Gastrocnemius medialis (tissue), 4 donors: Measurements from ENCODE around the gene GNAI1. TPM values are rescaled to one million over a fixed set of nuclear protein-coding genes. Genes with fewer than 3 reads are reported as not detected.

Experiments used
- ATAC-seq, 2 donors: fragments of 150-250 bp; one replicate each; pipeline ENCODE4 v1.9.1; 2016
- DNase-seq, 2 donors: peaks; one replicate each; pipeline ENCODE4 v3.0.0-alpha.2; 2019
- H3K27ac ChIP-seq, 4 donors: fragments of 200-600 bp; sonication (generic); 1 replicate in 1 of 4; 2 replicates in 3 of 4; pipeline ENCODE4 v1.5.1; 2016 to 2018; ENCODE audit warnings: mild to moderate bottlenecking in 2 of 4, moderate library complexity in 1 of 4
- H3K27me3 ChIP-seq, 3 donors: fragments of 200-600 bp; sonication (generic) in 2 of 3; 1 replicate in 1 of 3; 2 replicates in 2 of 3; pipeline versions ENCODE4 v1.5.1 to v1.6.0; 2016 to 2019; ENCODE audit warnings: mild to moderate bottlenecking in 1 of 3, moderate library complexity in 1 of 3
- H3K36me3 ChIP-seq, 2 donors: fragments of 200-600 bp; sonication (generic) in 1 of 2; one replicate each; pipeline ENCODE4 v1.5.1; 2017 to 2018
- H3K4me1 ChIP-seq, 2 donors: fragments of 200-600 bp; sonication (generic) in 1 of 2; one replicate each; pipeline ENCODE4 v1.5.1; 2016 to 2017; ENCODE audit warnings: mild to moderate bottlenecking in 2 of 2
- H3K4me3 ChIP-seq, 4 donors: fragments of 200-600 bp; sonication (generic) in 3 of 4; 1 replicate in 1 of 4; 2 replicates in 3 of 4; pipeline ENCODE4 v1.5.1; 2016 to 2019; ENCODE audit warnings: mild to moderate bottlenecking in 2 of 4
- H3K9me3 ChIP-seq, 3 donors: fragments of 200-600 bp; sonication (generic) in 2 of 3; 1 replicate in 1 of 3; 2 replicates in 2 of 3; pipeline ENCODE4 v1.5.1; 2016 to 2019
- POLR2A ChIP-seq, 2 donors: fragments of 450-650 bp; IDR thresholded peaks; one replicate each; pipeline ENCODE4 v1.6.1; 2017; ENCODE audit warnings: antibody characterized with exemption in 2 of 2, mild to moderate bottlenecking in 2 of 2, moderate library complexity in 2 of 2
- in situ Hi-C, 4 donors: fragments of 200-750 bp; cut with MboI; loops; one replicate each; pipeline versions ENCODE4 v1.15.0 to v1.8.0; 2017; ENCODE audit warnings: low sequenced_read_pairs in 4 of 4
- intact Hi-C: fragments of 100-400 bp; cut with DNase I; formaldehyde crosslinking; loops from one replicate; pipeline ENCODE4 v1.15.1; 2023; ENCODE audit warnings: low total_unique reads
- total RNA-seq, 4 donors: library from RNA; depleted of rRNA; stranded (reverse); fragments of >200 nt; gene quantifications; one replicate each; pipeline versions ENCODE4 v1.1.0 to v1.2.3, GENCODE V29; 2016
- TF ChIP-seq, protein P1 (sequence below), 5 experiments: fragments of 450-650 bp in 3 of 5; fragments of 200-600 bp in 2 of 5; sonication (generic) in 2 of 5; IDR thresholded peaks in 4 of 5; conservative IDR thresholded peaks in 1 of 5; 1 replicate in 4 of 5; 2 replicates in 1 of 5; pipeline ENCODE4 v1.5.1; 2016 to 2019; ENCODE audit warnings: antibody characterized with exemption in 5 of 5, mild to moderate bottlenecking in 3 of 5, moderate library complexity in 3 of 5

The GNAI1 gene
- total RNA-seq, 4 donors from 2014 or later = 6.5 to 13.0 (median 8.3) TPM

GRCh38 chr7:80225361-80225760, 90.7 kb downstream of the GNAI1 start:
- intact Hi-C loops (no loop called here), in situ Hi-C loops (no loop called here)
- Histone ChIP-seq H3K4me3 (no peak overlapping the region), H3K9me3 (no peaks in the 10 kb centered on the region), H3K4me1 (no peaks in the 10 kb centered on the region), H3K27ac (no peak overlapping the region), H3K27me3 (no peaks in the 10 kb centered on the region), H3K36me3 (no peaks in the 10 kb centered on the region)
- ATAC-seq = no peak
- TF ChIP-seq POLR2A (IDR thresholded peaks at IDR 0.05) = no peak
- TF ChIP-seq, protein P1, sequence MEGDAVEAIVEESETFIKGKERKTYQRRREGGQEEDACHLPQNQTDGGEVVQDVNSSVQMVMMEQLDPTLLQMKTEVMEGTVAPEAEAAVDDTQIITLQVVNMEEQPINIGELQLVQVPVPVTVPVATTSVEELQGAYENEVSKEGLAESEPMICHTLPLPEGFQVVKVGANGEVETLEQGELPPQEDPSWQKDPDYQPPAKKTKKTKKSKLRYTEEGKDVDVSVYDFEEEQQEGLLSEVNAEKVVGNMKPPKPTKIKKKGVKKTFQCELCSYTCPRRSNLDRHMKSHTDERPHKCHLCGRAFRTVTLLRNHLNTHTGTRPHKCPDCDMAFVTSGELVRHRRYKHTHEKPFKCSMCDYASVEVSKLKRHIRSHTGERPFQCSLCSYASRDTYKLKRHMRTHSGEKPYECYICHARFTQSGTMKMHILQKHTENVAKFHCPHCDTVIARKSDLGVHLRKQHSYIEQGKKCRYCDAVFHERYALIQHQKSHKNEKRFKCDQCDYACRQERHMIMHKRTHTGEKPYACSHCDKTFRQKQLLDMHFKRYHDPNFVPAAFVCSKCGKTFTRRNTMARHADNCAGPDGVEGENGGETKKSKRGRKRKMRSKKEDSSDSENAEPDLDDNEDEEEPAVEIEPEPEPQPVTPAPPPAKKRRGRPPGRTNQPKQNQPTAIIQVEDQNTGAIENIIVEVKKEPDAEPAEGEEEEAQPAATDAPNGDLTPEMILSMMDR (IDR thresholded peaks at IDR 0.05 in 4 of 5, conservative IDR thresholded peaks at IDR 0.05 in 1 of 5) = no peak
- no peak for DNase-seq

- no peak for TF ChIP-seq POLR2A (IDR thresholded peaks at IDR 0.05)
- TF ChIP-seq, protein P1 (IDR thresholded peaks at IDR 0.05 in 4 of 5, conservative IDR thresholded peaks at IDR 0.05 in 1 of 5) = no peak
- no peak for ATAC-seq
- no peak for DNase-seq
- Histone ChIP-seq H3K4me1 (no peaks in the 10 kb centered on the region), H3K27ac (no peak overlapping the region), H3K27me3 (no peaks in the 10 kb centered on the region), H3K4me3 (no peak overlapping the region), H3K36me3 (no peaks in the 10 kb centered on the region), H3K9me3 (no peaks in the 10 kb centered on the region)
- intact Hi-C loops (no loop called here), in situ Hi-C loops (no loop called here)
Observed at GRCh38 chr7:80226629-80227028, 92.0 kb downstream of the GNAI1 start.

DNA sequence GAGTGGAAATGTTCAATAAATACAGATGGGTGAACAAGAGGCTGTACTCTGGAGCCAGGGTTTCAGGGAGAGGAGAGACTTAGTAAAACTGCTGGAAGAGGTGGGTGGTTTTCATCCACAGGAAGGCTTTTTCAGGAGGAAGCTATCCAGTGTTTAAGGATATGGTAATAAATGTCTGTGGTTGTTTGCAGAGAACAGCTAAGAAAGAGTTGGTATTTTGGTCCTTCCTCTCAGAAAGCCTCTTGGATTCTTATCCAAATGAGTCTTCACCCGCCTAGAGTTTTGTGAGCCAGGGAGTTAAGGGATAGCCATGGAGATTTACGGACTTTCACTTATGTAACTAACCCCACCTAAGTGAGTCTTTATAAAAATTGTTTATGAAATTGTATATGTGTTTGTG, 95.7 kb downstream of the GNAI1 start:
- Histone ChIP-seq H3K4me3 (no peak overlapping the region), H3K36me3 (no peaks in the 10 kb centered on the region), H3K9me3 (no peaks in the 10 kb centered on the region), H3K27me3 (no peaks in the 10 kb centered on the region), H3K4me1 (no peaks in the 10 kb centered on the region), H3K27ac (no peak overlapping the region)
- intact Hi-C loops (no loop called here), in situ Hi-C loops (no loop called here)
- ATAC-seq = no peak
- no peak for DNase-seq
- TF ChIP-seq POLR2A (IDR thresholded peaks at IDR 0.05) = no peak
- TF ChIP-seq, protein P1 (IDR thresholded peaks at IDR 0.05 in 4 of 5, conservative IDR thresholded peaks at IDR 0.05 in 1 of 5) = no peak

GRCh38 chr7:80231707-80232106, 97.1 kb downstream of the GNAI1 start:
- intact Hi-C loops = no loop called here
- in situ Hi-C loops = no loop called here
- Histone ChIP-seq H3K27ac (no peak overlapping the region), H3K9me3 (no peaks in the 10 kb centered on the region), H3K4me3 (no peak overlapping the region), H3K4me1 (no peaks in the 10 kb centered on the region), H3K27me3 (no peaks in the 10 kb centered on the region), H3K36me3 (no peaks in the 10 kb centered on the region)
- no peak for TF ChIP-seq POLR2A (IDR thresholded peaks at IDR 0.05)
- TF ChIP-seq, protein P1 (IDR thresholded peaks at IDR 0.05 in 4 of 5, conservative IDR thresholded peaks at IDR 0.05 in 1 of 5) = no peak
- DNase-seq (no peak), ATAC-seq (no peak)

GRCh38 chr7:80232979-80233724, 98.5 kb downstream of the GNAI1 start:
- Histone ChIP-seq H3K4me3 (no peak overlapping the region), H3K27me3 (no peaks in the 10 kb centered on the region), H3K9me3 (no peaks in the 10 kb centered on the region), H3K4me1 (no peaks in the 10 kb centered on the region), H3K27ac (no peak overlapping the region), H3K36me3 (no peaks in the 10 kb centered on the region)
- intact Hi-C loops (no loop called here), in situ Hi-C loops (no loop called here)
- TF ChIP-seq, protein P1 (IDR thresholded peaks at IDR 0.05 in 4 of 5, conservative IDR thresholded peaks at IDR 0.05 in 1 of 5) = no peak
- TF ChIP-seq POLR2A (IDR thresholded peaks at IDR 0.05) = no peak
- no peak for DNase-seq
- no peak for ATAC-seq
